ENCODE measurements around the gene MRAP. TPM values are rescaled to one million over a fixed set of nuclear protein-coding genes. Genes with fewer than 3 reads are reported as not detected.

MRAP gene
- total and polyA plus RNA-seq, 7 donors = 1.1 to 6.5 TPM; not detected in 5

GRCh38 chr21:32311621-32312020 lies 13.0 kb downstream of the MRAP start:
- H3K36me3 ChIP-seq = peaks cover 0 to 66% (median 16%) of the 10 kb centered on the region in 4 donors
- intact Hi-C loops (cut with DNase I) = no loop called here
- no peak for DNase-seq
- H3K27ac ChIP-seq = no peak overlapping the region
- no peaks in the 10 kb centered on the region for H3K27me3 ChIP-seq
- H3K4me1 ChIP-seq = no peaks in the 10 kb centered on the region
- 96% methylated on average over 9 of the region's 9 CpGs for WGBS, 2 donors
- H3K4me3 ChIP-seq = no peak overlapping the region
- TF ChIP-seq POLR2A (IDR thresholded peaks at IDR 0.05) = no peak
- no peak for TF ChIP-seq EP300 (IDR thresholded peaks at IDR 0.05)
- TF ChIP-seq POLR2AphosphoS5 (IDR thresholded peaks at IDR 0.05) = no peak
- TF ChIP-seq CTCF (IDR thresholded peaks at IDR 0.05) = no peak
- H3K9me3 ChIP-seq = no peaks in the 10 kb centered on the region

- 94 to 96% methylated on average over 5 of the region's 5 CpGs for WGBS, 2 donors
- Histone ChIP-seq H3K36me3 (peaks cover 2 to 73% (median 23%) of the 10 kb centered on the region in 4 donors), H3K27ac (no peak overlapping the region), H3K9me3 (no peaks in the 10 kb centered on the region), H3K4me1 (no peaks in the 10 kb centered on the region), H3K27me3 (no peaks in the 10 kb centered on the region), H3K4me3 (no peak overlapping the region)
- intact Hi-C loops (cut with DNase I) = no loop called here
- TF ChIP-seq POLR2AphosphoS5 (IDR thresholded peaks at IDR 0.05) (no peak), POLR2A (IDR thresholded peaks at IDR 0.05) (no peak), EP300 (IDR thresholded peaks at IDR 0.05) (no peak), CTCF (IDR thresholded peaks at IDR 0.05) (no peak)
- DNase-seq = no peak
Observed at GRCh38 chr21:32312326-32312725, 13.7 kb downstream of the MRAP start.

GRCh38 chr21:32312976-32313375 lies 14.3 kb downstream of the MRAP start:
- H3K4me1 ChIP-seq = no peaks in the 10 kb centered on the region
- H3K9me3 ChIP-seq = no peaks in the 10 kb centered on the region
- H3K27ac ChIP-seq = no peak overlapping the region
- H3K27me3 ChIP-seq = no peaks in the 10 kb centered on the region
- no peak for DNase-seq
- intact Hi-C loops (cut with DNase I) = no loop called here
- TF ChIP-seq POLR2A (IDR thresholded peaks at IDR 0.05) = no peak
- no peak for TF ChIP-seq POLR2AphosphoS5 (IDR thresholded peaks at IDR 0.05)
- no peak for TF ChIP-seq CTCF (IDR thresholded peaks at IDR 0.05)
- no peak for TF ChIP-seq EP300 (IDR thresholded peaks at IDR 0.05)
- 96 to 97% methylated on average over 6 of the region's 6 CpGs for WGBS, 2 donors
- H3K36me3 ChIP-seq = peaks cover 7 to 80% (median 26%) of the 10 kb centered on the region in 4 donors
- H3K4me3 ChIP-seq = no peak overlapping the region

GRCh38 chr21:32314806-32315205 lies 16.2 kb downstream of the MRAP start:
- no peak for DNase-seq
- H3K4me1 ChIP-seq = no peaks in the 10 kb centered on the region
- H3K27ac ChIP-seq = no peak overlapping the region
- no peak for TF ChIP-seq POLR2A (IDR thresholded peaks at IDR 0.05)
- TF ChIP-seq POLR2AphosphoS5 (IDR thresholded peaks at IDR 0.05) = no peak
- TF ChIP-seq CTCF (IDR thresholded peaks at IDR 0.05) = no peak
- no peak for TF ChIP-seq EP300 (IDR thresholded peaks at IDR 0.05)
- no peaks in the 10 kb centered on the region for H3K27me3 ChIP-seq
- intact Hi-C loops (cut with DNase I) = no loop called here
- H3K36me3 ChIP-seq = peaks cover 7 to 98% (median 40%) of the 10 kb centered on the region in 4 donors
- WGBS, 2 donors = 96% methylated on average over 16 of the region's 16 CpGs
- no peaks in the 10 kb centered on the region for H3K9me3 ChIP-seq
- no peak overlapping the region for H3K4me3 ChIP-seq
